COR-L47 (cell line): ENCODE data around the gene EPB41.

ENCODE experiments used
- DNase-seq: peaks from one replicate; lab custom pipeline; 2025; lab: John Stamatoyannopoulos, UW

Gene EPB41

DNA sequence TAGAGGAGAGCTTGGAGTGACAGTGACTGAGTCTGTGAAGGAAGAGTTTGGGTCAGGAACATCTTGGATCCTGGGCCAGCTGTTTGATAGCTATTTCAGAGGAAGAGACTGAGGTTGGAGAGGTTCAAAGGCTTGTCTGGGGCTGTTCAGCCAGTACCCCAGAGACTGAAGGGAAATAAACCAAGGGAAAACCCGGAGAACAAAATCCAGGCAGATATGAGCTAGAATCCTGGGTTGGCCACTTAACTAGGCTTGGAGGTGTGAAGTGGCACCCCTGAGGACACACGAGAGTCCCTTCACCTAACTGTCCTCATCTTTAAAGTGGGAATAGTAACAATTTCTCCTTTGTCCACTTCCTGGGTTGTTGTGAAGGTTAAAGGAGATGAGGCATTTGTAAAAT is 23.1 kb upstream of the EPB41 start:
- DNase-seq, result no peak

GRCh38 chr1:28893403-28894102 is 20.8 kb upstream of the EPB41 start:
- no peak for DNase-seq

DNA sequence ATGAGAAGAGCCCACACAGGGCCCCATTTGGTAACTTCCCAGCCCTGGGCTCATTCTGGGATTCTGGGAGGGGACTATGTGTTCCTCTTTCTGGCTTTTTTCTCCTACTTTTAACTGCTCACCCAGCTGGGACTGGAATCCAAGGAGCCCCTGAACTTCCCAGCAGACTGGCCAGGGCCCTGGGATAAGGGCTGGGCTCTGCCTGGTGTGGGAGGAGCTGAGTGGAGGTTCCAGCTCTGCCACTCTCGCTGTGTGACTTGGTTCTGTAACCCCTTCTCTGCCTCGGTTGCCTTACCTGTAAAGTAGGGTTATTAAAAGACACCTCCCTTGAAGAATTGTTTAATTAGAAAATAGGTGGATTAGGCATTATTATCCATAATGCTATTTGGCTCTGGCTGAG is 19.6 kb upstream of the EPB41 start:
- DNase-seq, result no peak

DNA sequence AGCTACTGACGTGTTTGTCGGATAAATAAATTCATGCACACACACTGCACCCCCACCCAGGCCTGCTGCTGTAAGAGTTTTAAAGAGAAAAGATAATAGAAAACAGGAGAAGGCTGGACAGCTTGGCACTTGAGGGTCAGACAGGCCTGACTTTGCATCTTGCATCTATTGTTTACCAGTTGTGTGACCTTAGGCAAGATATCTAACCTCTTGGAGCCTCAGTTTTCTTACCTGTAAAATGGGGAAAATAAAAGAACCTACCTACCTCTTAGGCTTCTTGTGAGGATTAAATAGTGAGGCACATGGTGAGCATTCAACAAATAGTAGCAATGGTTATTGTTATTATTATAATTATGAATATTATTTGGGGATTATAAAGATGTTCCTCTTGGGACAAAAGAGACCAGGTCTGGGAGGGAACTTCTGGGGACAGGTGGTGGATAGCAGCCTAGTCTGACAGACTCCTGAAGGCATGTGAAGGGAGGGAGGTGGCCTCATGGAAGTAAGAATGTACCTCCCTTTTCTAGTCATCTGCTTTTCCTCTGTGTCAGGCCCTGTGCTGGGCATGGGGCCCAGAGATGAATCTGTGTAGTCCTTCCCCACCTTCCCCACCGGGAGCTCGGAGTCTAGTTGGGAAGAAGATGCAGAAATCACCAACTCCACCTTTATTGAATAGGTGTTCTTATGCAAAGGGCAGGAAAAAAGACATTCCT is 18.3 kb upstream of the EPB41 start:
- DNase-seq, result no peak

DNA sequence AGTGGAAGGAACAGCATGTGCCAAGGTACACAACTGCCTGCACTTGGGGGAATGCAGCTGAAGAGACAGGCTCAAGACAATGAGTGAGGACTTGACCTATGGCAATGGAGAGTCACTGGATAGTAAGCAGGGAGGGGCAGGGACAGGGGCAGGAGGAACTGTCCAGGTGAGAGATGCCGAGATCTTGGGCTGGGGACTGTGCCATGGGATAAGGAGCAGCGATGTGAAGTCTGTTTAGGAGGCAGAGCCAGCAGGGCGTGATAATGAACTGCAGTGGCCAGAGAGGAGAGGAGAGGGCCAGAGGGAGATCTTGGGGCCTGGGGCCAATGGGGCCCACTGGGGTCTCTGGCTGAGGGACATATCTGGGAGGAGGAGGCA is 17.8 kb upstream of the EPB41 start:
- DNase-seq, result no peak

DNA sequence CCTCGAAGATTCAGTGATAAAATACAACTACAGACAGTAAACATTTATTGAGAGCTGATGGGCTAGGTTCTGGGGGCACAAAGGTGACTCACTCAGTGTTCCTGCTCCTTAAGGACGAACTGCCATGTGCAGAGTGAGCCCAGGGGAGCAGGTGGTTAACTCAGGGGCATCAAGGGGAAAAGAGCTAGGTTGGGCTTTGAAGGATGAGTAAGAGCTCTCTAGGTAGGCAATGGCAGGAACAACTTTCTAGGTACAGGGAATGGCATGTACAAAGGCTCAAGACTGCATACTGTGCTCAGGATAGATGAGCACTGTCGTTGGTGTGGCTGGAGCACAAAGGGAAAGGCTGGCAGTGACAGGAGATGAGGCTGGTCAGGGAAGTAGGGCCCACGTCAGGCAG is 16.6 kb upstream of the EPB41 start:
- no peak for DNase-seq

GRCh38 chr1:28898405-28898881 is 15.9 kb upstream of the EPB41 start:
- DNase-seq, result no peak

DNA sequence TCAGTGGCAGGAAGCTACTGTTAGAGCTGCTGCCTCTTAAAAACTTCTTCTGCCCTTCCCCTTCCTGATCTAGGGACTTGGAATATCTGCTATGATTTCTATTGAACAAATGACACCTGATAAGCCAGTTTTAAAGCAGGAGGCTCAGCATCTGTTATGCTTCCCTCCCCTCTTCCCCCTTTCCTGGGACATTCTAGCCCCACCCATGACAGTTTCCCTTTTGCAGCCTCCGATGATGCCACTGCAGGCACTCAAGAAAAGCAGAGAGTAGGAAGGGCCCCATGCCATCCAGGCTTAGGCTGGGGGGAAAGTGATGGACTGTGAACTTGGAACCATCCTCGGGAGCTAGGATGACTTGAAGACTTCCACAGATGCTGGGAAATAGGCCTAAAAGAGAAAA is 15.1 kb upstream of the EPB41 start:
- no peak for DNase-seq

GRCh38 chr1:28900562-28900961 is 13.8 kb upstream of the EPB41 start:
- DNase-seq, result no peak

- DNase-seq, result no peak
Measured at GRCh38 chr1:28902738-28903137, 11.6 kb upstream of the EPB41 start.

DNA sequence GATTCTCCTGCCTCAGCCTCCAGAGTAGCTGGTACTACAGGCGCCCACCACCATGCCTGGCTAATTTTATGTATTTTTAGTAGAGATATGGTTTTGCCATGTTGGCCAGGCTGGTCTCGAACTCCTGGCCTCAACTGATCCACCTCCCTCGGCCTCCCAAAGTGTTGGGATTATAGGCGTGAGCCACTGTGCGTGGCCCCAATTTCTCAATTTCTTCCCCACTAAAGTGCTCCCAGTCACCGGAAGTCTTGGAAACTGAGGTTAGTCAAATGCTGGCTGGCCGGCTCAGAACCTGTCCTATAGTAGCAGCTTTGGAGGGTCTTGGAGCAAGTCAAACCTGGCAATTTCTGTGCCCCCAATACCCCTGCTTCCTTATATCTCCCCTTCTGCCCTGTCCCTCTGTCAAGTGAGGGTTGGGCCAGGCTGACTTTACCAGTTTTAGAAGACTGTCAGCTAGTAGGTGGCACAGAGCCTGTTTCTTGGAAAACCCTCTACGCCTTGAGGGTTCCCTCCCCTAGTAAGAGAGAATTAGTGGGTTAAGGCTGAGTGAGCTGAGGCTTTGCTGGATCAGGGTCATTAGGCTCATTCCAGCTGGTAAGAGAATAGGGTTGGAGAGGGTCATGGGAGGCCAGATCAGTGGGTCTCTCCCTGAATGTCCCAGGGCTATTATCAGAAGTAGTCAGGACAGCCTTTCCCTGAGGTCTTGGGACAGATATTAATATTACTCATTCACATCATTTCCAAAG is 8.3 kb upstream of the EPB41 start:
- DNase-seq, result no peak

DNA sequence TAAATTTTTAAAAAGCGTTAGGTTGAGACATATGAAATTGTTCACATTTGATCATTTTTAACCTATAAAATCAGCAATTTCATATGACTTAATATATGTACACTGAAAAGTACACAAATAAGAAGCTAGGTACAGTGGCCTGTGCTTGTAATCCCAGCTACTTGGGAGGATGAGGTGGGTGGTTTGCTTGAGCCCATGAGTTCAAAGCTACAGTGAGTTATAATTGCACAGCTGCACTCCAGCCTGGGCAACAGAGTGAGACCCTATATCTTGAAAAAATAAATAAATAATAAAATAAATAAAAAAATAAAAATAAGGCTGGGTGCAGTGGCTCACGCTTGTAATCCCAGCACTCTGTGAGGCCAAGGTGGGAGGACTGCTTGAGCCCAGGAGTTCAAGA is 5.2 kb upstream of the EPB41 start:
- no peak for DNase-seq

GRCh38 chr1:28910379-28911115 is 3.8 kb upstream of the EPB41 start:
- no peak for DNase-seq

DNA sequence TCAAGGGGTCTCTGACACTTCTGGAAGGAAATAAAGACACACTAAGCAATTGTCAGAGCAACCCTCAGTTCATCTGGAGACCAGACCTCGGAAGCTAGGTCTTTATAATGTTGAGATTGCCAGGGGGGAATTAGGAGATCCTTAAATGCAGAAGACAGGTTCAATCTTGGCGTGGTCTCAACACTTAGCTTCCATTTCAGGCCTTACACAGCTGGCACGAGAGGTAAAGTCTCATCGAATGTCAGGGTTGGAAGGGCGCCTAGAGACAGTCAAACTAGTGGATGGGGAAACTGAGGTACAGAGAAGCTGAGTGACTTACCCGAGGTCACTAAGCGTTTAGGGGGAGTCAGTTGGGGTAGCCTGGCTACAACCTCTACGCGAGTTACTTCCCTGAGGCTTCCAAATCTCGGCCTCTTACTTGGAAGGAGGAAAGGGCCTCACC is 562 bp upstream of the EPB41 start:
- no peak for DNase-seq

DNA sequence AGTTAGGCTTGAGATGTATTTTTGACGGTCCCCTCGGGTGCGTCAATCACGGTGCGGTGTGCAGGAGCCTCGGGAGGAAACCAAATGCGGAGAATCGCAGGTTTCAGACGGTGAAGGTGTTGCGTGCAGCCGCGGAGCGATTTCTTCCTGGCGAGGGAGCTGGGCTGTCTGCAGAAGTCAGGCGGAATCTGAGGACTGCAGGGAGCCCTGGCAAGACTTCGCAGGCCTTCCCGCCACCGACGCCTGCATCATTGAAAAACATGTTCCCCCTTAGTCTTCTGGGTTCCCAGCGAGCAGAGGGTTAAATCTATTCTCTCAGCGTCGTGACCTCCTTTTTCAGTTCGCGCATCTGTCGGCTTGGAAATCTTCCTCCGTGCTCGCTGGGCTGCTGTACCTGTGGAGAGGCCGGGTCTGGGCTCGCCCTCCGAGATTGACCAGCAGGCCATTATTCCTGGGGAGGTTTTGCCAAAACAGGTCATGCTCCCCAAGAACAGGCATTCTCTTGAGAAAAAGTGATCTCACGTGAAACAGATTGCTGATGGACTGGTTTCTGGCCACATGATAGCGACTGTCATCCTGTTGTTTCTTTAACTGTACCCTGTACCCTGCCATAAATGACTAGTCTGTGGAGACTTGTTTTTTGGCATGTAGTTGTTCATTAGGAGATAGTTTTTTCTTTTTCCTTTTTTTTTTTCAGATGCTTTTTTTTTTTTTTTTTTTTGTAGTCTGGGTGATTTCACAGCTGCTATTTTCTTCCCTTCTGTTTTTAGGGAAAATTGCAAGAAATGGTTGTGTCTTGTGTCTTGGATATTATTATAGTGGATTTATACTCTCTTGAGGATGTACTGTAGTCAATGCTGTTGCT is 894 bp downstream of the EPB41 start:
- DNase-seq, result peak; percentile 60

DNA sequence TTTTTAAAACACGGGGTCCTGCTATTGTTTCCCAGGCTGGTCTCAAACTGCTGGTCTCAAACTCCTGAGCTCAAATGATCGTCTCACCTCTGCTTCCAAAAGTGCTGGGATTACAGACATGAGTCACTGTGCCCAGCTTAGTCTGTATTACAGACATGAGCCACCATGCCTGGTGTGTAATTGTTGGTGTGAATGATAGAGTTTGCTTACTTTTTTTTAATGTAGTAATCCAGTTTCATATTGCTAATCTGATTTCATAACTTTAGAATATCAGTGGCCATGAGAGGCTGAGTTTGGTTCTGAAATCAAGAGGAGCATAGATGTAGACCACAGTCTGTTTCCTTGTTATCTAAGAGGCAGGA is 3.4 kb downstream of the EPB41 start:
- no peak for DNase-seq

GRCh38 chr1:28921286-28921869 is 7.0 kb downstream of the EPB41 start:
- DNase-seq, result no peak

DNA sequence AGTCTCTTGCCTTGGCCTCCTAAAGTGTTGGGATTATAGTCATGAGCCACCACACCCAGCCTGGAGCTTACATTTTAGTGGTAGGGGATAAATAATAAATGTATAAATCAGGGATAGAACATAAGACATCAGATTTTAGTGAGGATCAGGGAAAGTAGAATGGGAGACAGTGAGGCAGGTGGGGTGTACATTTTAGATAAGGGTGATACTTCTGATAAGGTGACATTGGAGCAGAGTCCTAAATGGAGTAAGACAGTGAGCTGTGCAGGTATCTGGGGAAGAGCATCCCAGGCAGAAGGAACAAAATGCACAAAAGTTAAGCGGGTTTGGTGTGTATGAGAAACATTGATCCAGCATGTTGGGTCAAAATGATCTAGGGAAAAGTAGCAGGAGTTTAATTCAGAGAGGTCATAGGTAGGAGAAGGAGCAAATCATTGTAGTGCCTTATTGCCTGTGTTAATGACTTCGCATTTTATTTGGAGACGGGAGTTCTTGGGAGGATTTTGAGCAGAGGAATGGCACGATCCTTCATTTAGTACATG is 11.1 kb downstream of the EPB41 start:
- DNase-seq, result no peak

DNA sequence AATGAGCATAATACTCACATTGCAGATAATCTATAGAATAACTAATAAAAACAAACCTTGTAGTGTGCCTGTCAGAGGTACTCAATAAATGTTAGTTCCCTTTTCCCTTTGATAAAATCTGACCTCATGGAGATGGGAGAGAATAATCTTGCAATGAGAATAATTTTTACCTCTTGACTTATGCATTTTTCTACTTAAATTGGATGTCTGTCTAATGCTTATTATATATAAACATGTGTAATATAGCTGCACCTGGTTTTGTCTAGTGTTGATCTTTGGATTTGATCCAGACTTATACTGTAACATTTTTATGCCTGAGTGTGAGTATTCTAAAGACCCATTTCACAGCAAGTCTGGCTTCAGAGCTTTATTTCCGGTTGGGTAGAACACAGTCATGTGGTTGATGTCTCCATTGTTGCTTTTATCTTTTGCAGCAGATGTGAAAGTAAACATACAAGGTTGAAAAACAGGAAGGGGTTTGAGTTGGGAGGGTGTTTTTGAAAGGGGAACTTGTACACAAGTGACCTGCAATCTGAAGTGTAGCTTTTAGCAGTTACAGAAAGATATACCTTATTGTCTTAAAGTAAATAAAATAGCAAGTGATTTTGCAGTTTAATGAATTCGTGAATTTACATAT is 12.4 kb downstream of the EPB41 start:
- DNase-seq, result peak; percentile 39

GRCh38 chr1:28927266-28927647 is 12.9 kb downstream of the EPB41 start:
- no peak for DNase-seq
